CD4-positive, alpha-beta T cell treated with Interleukin-15 for 1 hour (primary cell): Measurements from ENCODE around the gene TM4SF20.
"Not testable (repeated sequence)": the region's sequence is repeated elsewhere in the genome, so short reads cannot be mapped to it uniquely, and the experiment has no call there.

Experiments used
- DNase-seq: peaks from one replicate; pipeline ENCODE4 v3.0.0-alpha.2; 2020

TM4SF20 gene

GRCh38 chr2:227398684-227399670 lies 19.9 kb upstream of the TM4SF20 start:
- DNase-seq = no peak

- DNase-seq = no peak
Observed at GRCh38 chr2:227397562-227397961, 18.5 kb upstream of the TM4SF20 start.

GRCh38 chr2:227395556-227395955 lies 16.4 kb upstream of the TM4SF20 start:
- DNase-seq = no peak

GRCh38 chr2:227394401-227394800 lies 15.3 kb upstream of the TM4SF20 start:
- no peak for DNase-seq

- no peak for DNase-seq
Observed at GRCh38 chr2:227390468-227391256, 11.6 kb upstream of the TM4SF20 start.

- DNase-seq = no peak
Observed at GRCh38 chr2:227389661-227390060, 10.6 kb upstream of the TM4SF20 start.

GRCh38 chr2:227389231-227389630 lies 10.1 kb upstream of the TM4SF20 start:
- no peak for DNase-seq

GRCh38 chr2:227388537-227389011 lies 9.5 kb upstream of the TM4SF20 start:
- no peak for DNase-seq

GRCh38 chr2:227387583-227387982 lies 8.5 kb upstream of the TM4SF20 start, which contains the start of gene SCYGR1:
Gene SCYGR1 (minus strand): TSS chr2:227387949. CDS start chr2:227387949, 0 bp downstream.
- not testable (repeated sequence) for DNase-seq

- DNase-seq = no peak
Observed at GRCh38 chr2:227386630-227387029, 7.5 kb upstream of the TM4SF20 start.

GRCh38 chr2:227383686-227384085 lies 4.6 kb upstream of the TM4SF20 start:
- no peak for DNase-seq

GRCh38 chr2:227382241-227382835 lies 3.2 kb upstream of the TM4SF20 start:
- not testable (repeated sequence) for DNase-seq

GRCh38 chr2:227378371-227378782 lies 729 bp downstream of the TM4SF20 start:
- DNase-seq = no peak

GRCh38 chr2:227377467-227378351 lies 1.4 kb downstream of the TM4SF20 start:
- DNase-seq = no peak

GRCh38 chr2:227376656-227377396 lies 2.3 kb downstream of the TM4SF20 start:
- DNase-seq = no peak

GRCh38 chr2:227374158-227374557 lies 4.9 kb downstream of the TM4SF20 start:
- DNase-seq = no peak

- no peak for DNase-seq
Observed at GRCh38 chr2:227373389-227373788, 5.7 kb downstream of the TM4SF20 start.

GRCh38 chr2:227370791-227371312 lies 8.3 kb downstream of the TM4SF20 start:
- peak; percentile 77 for DNase-seq

- DNase-seq = no peak
Observed at GRCh38 chr2:227370092-227370491, 9.0 kb downstream of the TM4SF20 start.

- DNase-seq = no peak
Observed at GRCh38 chr2:227368574-227368973, 10.5 kb downstream of the TM4SF20 start.

- no peak for DNase-seq
Observed at GRCh38 chr2:227367427-227367795, 11.7 kb downstream of the TM4SF20 start.
